Measurements from ENCODE around the gene GNB1.

GNB1 gene

DNA sequence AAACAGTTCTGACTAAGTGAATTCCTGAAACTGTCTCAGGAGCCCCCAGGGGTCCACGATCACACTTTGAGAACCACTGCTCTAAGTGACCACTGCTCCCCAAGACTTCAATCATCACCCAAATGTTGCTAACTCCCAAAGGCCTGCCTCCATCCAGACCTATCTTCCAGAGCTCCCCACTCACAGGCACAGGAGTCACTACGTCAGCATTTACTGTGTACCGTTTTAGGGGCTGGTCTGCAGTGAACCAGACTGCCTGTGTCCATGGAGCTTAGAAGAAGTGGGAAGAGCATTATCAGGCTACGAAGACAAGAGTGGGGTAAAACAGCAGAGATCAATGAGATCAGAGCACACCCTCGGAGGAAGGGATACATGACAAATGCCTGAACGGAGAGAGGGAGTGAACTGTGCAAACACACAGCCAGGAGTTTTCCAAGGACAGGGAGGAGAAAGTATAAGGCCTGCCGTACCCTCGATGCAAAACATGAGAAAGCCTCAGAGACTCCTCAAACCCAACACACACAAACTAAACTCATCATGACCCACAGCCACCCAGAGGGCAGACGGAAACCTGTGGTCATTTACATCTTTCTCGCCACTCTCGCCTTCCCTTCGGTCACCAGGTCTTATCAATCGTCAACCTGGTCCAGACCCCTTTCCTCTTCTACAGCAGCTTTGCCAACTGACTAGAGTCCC, 10.1 kb downstream of the GNB1 start:
- TF ChIP-seq, protein P1, sequence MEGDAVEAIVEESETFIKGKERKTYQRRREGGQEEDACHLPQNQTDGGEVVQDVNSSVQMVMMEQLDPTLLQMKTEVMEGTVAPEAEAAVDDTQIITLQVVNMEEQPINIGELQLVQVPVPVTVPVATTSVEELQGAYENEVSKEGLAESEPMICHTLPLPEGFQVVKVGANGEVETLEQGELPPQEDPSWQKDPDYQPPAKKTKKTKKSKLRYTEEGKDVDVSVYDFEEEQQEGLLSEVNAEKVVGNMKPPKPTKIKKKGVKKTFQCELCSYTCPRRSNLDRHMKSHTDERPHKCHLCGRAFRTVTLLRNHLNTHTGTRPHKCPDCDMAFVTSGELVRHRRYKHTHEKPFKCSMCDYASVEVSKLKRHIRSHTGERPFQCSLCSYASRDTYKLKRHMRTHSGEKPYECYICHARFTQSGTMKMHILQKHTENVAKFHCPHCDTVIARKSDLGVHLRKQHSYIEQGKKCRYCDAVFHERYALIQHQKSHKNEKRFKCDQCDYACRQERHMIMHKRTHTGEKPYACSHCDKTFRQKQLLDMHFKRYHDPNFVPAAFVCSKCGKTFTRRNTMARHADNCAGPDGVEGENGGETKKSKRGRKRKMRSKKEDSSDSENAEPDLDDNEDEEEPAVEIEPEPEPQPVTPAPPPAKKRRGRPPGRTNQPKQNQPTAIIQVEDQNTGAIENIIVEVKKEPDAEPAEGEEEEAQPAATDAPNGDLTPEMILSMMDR (IDR thresholded peaks at IDR 0.05; ENCODE audit: low read depth, low read length) = no peak
- no peak for DNase-seq (ENCODE audit: extremely low read depth, low read depth)

DNA sequence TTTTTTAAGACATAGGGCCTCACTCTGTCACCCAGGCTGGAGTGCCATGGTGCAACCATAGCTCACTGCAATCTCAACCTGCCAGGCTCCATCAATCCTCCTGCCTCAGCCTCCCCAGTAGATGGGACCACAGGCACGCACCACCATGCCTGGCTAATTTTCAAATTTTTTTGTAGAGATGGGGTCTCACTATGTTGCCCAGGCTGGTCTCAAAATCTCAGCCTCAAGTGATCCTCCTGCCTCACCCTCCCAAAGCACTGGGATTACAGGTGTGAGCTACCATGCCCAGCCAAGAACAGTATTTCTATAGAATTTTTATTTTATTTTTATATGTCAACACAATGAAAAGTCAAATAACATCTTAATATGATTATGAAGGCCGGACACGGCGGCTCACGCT, 10.9 kb downstream of the GNB1 start:
- TF ChIP-seq, protein P1 (IDR thresholded peaks at IDR 0.05; ENCODE audit: low read depth, low read length) = no peak
- no peak for DNase-seq (ENCODE audit: extremely low read depth, low read depth)

DNA sequence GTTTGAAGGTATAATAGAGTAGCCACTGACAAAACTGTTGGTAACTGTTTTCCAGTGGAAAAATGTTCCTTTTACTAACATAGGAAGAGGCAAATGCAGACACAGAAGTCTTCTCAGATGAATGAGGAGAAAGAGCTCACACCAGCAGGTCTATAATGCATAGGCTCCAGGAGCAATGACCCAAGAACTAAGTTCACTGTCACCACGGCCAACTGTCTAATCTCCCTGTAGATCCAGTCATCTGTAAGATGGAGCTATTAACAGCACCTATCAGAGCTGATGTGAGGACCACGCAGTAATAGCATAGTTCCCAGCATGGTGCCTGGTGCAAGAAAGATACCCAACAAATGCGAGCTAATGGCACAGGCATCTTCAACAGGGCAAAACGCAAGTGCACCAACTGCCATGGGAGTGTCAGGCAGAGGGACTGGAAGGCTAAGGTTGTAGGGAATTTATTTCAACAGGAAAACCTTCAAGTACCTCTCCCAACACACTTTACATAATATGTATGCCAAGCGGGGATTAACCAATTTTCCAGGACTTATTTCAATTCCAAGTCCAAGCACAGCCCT, 12.9 kb downstream of the GNB1 start:
- DNase-seq (ENCODE audit: extremely low read depth, low read depth) = no peak
- TF ChIP-seq, protein P1 (IDR thresholded peaks at IDR 0.05; ENCODE audit: low read depth, low read length) = no peak

- no peak for DNase-seq (ENCODE audit: extremely low read depth, low read depth)
- TF ChIP-seq, protein P1 (IDR thresholded peaks at IDR 0.05; ENCODE audit: low read depth, low read length) = no peak
These were observed 14.5 kb downstream of the GNB1 start for GRCh38 chr1:1876335-1876930.

DNA sequence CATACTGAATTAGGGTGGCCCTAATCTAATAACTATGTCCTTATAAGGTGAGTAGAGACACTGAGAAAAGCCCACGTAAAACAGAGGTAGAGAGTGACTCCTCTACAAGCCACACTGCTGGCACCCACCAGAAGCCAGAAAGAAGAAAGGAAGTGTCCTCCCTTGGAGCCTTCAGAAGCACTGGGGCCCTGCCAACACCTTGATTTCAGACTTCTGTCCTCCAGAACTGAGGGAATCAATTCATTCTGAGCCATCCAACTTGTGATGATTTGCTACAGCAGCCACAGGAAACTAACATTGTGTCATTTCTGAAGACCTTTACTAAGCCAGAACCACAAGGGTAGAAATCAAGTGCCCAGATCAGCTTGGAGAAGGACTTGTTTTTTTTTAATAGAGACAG, 15.0 kb downstream of the GNB1 start:
- DNase-seq (ENCODE audit: extremely low read depth, low read depth) = no peak
- TF ChIP-seq, protein P1 (IDR thresholded peaks at IDR 0.05; ENCODE audit: low read depth, low read length) = no peak

DNA sequence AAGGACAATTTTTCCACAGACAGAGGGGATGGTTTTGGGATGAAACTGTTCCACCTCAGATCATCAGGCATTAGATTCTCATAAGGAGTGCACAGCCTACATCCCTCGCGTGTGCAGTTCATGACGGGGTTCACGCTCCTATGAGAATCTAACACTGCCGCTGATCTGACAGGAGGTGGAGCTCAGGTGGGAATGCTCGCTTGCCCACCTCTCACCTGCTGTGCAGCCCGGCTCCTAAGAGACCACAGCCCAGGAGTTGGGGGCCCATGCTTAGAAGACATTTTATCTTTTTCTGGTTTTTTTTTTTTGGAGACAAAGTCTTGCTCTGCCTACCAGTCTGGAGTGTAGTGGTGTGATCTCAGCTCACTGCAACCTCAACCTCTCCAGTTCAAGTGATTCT, 16.0 kb downstream of the GNB1 start:
- TF ChIP-seq, protein P1 (IDR thresholded peaks at IDR 0.05; ENCODE audit: low read depth, low read length) = no peak
- no peak for DNase-seq (ENCODE audit: extremely low read depth, low read depth)

GRCh38 chr1:1873186-1873585, 17.7 kb downstream of the GNB1 start:
- TF ChIP-seq, protein P1 (IDR thresholded peaks at IDR 0.05; ENCODE audit: low read depth, low read length) = no peak
- DNase-seq (ENCODE audit: extremely low read depth, low read depth) = no peak
